OCI-LY7 (cell line): Measurements from ENCODE around the gene RFC1.

Source experiments
- CTCF ChIP-seq: fragments of 200-600 bp; sonication (generic); conservative IDR thresholded peaks from 2 replicates; pipeline ENCODE4 v1.5.1; 2014; ENCODE audit warnings: mild to moderate bottlenecking, antibody characterized with exemption, low read length, moderate library complexity, mixed read lengths
- EZH2phosphoT487 ChIP-seq: fragments of 200-600 bp; sonication (generic); IDR thresholded peaks from 2 replicates; pipeline ENCODE4 v1.6.1; 2018; ENCODE audit warnings: low read depth, borderline replicate concordance, mild to moderate bottlenecking, mixed run types, antibody characterized with exemption, low read length, moderate library complexity, mixed read lengths

- TF ChIP-seq CTCF (no peak), EZH2phosphoT487 (no peak)
Observed at GRCh38 chr4:39365360-39365759, 802 bp downstream of the RFC1 start.
